ENCODE data around the gene STK25.

Gene STK25

GRCh38 chr2:241514986-241515737 lies 6.8 kb upstream of the STK25 start:
- intact Hi-C loops (cut with DNase I): no loop called here
- DNase-seq: no peak

- no peak for DNase-seq
Measured at GRCh38 chr2:241514553-241514952, 6.2 kb upstream of the STK25 start.

GRCh38 chr2:241511091-241511741 lies 2.8 kb upstream of the STK25 start:
- intact Hi-C loops (cut with DNase I): no loop called here
- DNase-seq: no peak

More at GRCh38 chr2:241514553-241514952, 6.2 kb upstream of the STK25 start:
- intact Hi-C loops (cut with DNase I): no loop called here

- intact Hi-C loops (cut with DNase I): loop anchor here (2.0 to 10.0 kb wide), 4 partner anchors 50 to 194 kb away; partner anchors contain the start of genes ATG4B, BOK, FARP2 and HDLBP
- DNase-seq: peak in 1 of 42 donors; percentile 35
Measured at GRCh38 chr2:241509155-241509784, 886 bp upstream of the STK25 start.

GRCh38 chr2:241507430-241508239 lies 749 bp downstream of the STK25 start:
- intact Hi-C loops (cut with DNase I): loop anchor here (2.0 to 10.0 kb wide), 4 partner anchors 51 to 193 kb away; partner anchors contain the start of genes ATG4B, BOK, FARP2 and HDLBP
- peak; percentile 29 to 83 (median 63) for DNase-seq

GRCh38 chr2:241506793-241507429 lies 1.5 kb downstream of the STK25 start:
- intact Hi-C loops (cut with DNase I): loop anchor here (5.0 to 10.0 kb wide), 3 partner anchors 130 to 192 kb away; partner anchors contain the start of genes ATG4B, FARP2, HDLBP and SEPTIN2
- DNase-seq: peak in 1 of 42 donors; percentile 34

- DNase-seq: peak in 1 of 42 donors; percentile 30
- intact Hi-C loops (cut with DNase I): loop anchor here (5.0 to 10.0 kb wide), 3 partner anchors 131 to 192 kb away; partner anchors contain the start of genes ATG4B, FARP2, HDLBP and SEPTIN2
Measured at GRCh38 chr2:241506317-241506716, 2.1 kb downstream of the STK25 start.

- peak in 2 of 42 donors; percentile 20 to 34 for DNase-seq
- intact Hi-C loops (cut with DNase I): loop anchor here (5.0 to 10.0 kb wide), 3 partner anchors 132 to 191 kb away; partner anchors contain the start of genes ATG4B, FARP2, HDLBP and SEPTIN2
Measured at GRCh38 chr2:241505781-241506201, 2.6 kb downstream of the STK25 start.

- peak in 1 of 42 donors; percentile 35 for DNase-seq
- intact Hi-C loops (cut with DNase I): loop anchor here (5.0 to 10.0 kb wide), 3 partner anchors 132 to 190 kb away; partner anchors contain the start of genes ATG4B, FARP2, HDLBP and SEPTIN2
Measured at GRCh38 chr2:241505086-241505780, 3.2 kb downstream of the STK25 start.

- DNase-seq: no peak
- intact Hi-C loops (cut with DNase I): loop anchor here (10.0 kb wide), 1 partner anchor 189 kb away; the partner anchor contains the start of genes HDLBP and SEPTIN2
Measured at GRCh38 chr2:241503776-241504392, 4.5 kb downstream of the STK25 start.

- intact Hi-C loops (cut with DNase I): loop anchor here (10.0 kb wide), 1 partner anchor 187 kb away; the partner anchor contains the start of genes HDLBP and SEPTIN2
Measured at GRCh38 chr2:241502281-241502680, 6.1 kb downstream of the STK25 start.

GRCh38 chr2:241501551-241501950 lies 6.8 kb downstream of the STK25 start:
- no peak for DNase-seq
- intact Hi-C loops (cut with DNase I): loop anchor here (10.0 kb wide), 1 partner anchor 187 kb away; the partner anchor contains the start of genes HDLBP and SEPTIN2

More at GRCh38 chr2:241502281-241502680, 6.1 kb downstream of the STK25 start:
- DNase-seq: peak in 1 of 42 donors; percentile 6

- intact Hi-C loops (cut with DNase I): loop anchor here (10.0 kb wide), 1 partner anchor 186 kb away; the partner anchor contains the start of genes HDLBP and SEPTIN2
- peak in 1 of 42 donors; percentile 7 for DNase-seq
Measured at GRCh38 chr2:241501099-241501541, 7.3 kb downstream of the STK25 start.

- peak in 2 of 42 donors; percentile 13 to 21 for DNase-seq
Measured at GRCh38 chr2:241500431-241500975, 7.9 kb downstream of the STK25 start.

GRCh38 chr2:241500016-241500415 lies 8.4 kb downstream of the STK25 start:
- intact Hi-C loops (cut with DNase I): loop anchor here (10.0 kb wide), 1 partner anchor 185 kb away; the partner anchor contains the start of genes HDLBP and SEPTIN2
- peak in 1 of 42 donors; percentile 8 for DNase-seq

More at GRCh38 chr2:241500431-241500975, 7.9 kb downstream of the STK25 start:
- intact Hi-C loops (cut with DNase I): loop anchor here (10.0 kb wide), 1 partner anchor 186 kb away; the partner anchor contains the start of genes HDLBP and SEPTIN2

All from head of caudate nucleus (tissue), 42 donors.